Thyroid gland (tissue), 4 donors: ENCODE data around the gene SMYD2. TPM values are rescaled to one million over a fixed set of nuclear protein-coding genes. Genes with fewer than 3 reads are reported as not detected.

Source experiments
- DNase-seq, 2 donors: peaks; one replicate each; pipeline ENCODE4 v3.0.0-alpha.2; 2019
- H3K27ac ChIP-seq, 3 donors: fragments of 200-600 bp; sonication (generic); 1 replicate in 2 of 3; 2 replicates in 1 of 3; pipeline ENCODE4 v1.5.1; 2016 to 2019; ENCODE audit warnings: mild to moderate bottlenecking in 1 of 3, moderate library complexity in 1 of 3
- H3K27me3 ChIP-seq: fragments of 200-600 bp; sonication (generic); one replicate; pipeline ENCODE4 v1.5.1; 2019
- H3K36me3 ChIP-seq, 2 donors: fragments of 200-600 bp; sonication (generic); one replicate each; pipeline ENCODE4 v1.5.1; 2016 to 2019
- H3K4me1 ChIP-seq, 2 donors: fragments of 200-600 bp; sonication (generic); one replicate each; pipeline ENCODE4 v1.5.1; 2017 to 2019
- H3K4me3 ChIP-seq, 3 donors: fragments of 200-600 bp; sonication (generic); replicated peaks in 1 of 3; 1 replicate in 2 of 3; 2 replicates in 1 of 3; pipeline ENCODE4 v1.5.1; 2016; ENCODE audit warnings: mild to moderate bottlenecking in 1 of 3
- H3K9me3 ChIP-seq: fragments of 200-600 bp; sonication (generic); one replicate; pipeline ENCODE4 v1.5.1; 2017
- POLR2A ChIP-seq, 2 donors: fragments of 450-650 bp; IDR thresholded peaks; one replicate each; pipeline ENCODE4 v1.6.1; 2017; ENCODE audit warnings: antibody characterized with exemption in 2 of 2, mild to moderate bottlenecking in 2 of 2, moderate library complexity in 1 of 2
- WGBS, 2 donors: methylation state at CpG; one replicate each; pipeline ENCODE4 v1.1.5; 2017; 5-methylcytosine and 5-hydroxymethylcytosine counted together
- intact Hi-C: fragments of 100-400 bp; cut with DNase I; formaldehyde crosslinking; loops from one replicate; pipeline ENCODE4 v1.15.1; 2023
- total RNA-seq, 4 donors: library from RNA; depleted of rRNA; stranded (reverse); fragments of >200 nt; gene quantifications; one replicate each; pipeline ENCODE4 v1.2.3, GENCODE V29; 2016
- TF ChIP-seq, protein P1 (sequence below), 6 experiments: fragments of 200-600 bp in 3 of 6; fragments of 450-650 bp in 3 of 6; sonication (generic) in 3 of 6; IDR thresholded peaks; one replicate each; pipeline ENCODE4 v1.5.1; 2016 to 2019; ENCODE audit warnings: antibody characterized with exemption in 6 of 6, mild to moderate bottlenecking in 2 of 6, inconsistent platforms in 1 of 6, moderate library complexity in 1 of 6

SMYD2 gene, protein sequence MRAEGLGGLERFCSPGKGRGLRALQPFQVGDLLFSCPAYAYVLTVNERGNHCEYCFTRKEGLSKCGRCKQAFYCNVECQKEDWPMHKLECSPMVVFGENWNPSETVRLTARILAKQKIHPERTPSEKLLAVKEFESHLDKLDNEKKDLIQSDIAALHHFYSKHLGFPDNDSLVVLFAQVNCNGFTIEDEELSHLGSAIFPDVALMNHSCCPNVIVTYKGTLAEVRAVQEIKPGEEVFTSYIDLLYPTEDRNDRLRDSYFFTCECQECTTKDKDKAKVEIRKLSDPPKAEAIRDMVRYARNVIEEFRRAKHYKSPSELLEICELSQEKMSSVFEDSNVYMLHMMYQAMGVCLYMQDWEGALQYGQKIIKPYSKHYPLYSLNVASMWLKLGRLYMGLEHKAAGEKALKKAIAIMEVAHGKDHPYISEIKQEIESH
- 10 to 100 TPM; 37.6 to 56.1 (median 44.5) TPM for total RNA-seq

- H3K27me3 ChIP-seq, result no peaks in the 10 kb centered on the region
- peak; percentile 61 to 68 for TF ChIP-seq POLR2A (IDR thresholded peaks at IDR 0.05)
- TF ChIP-seq, protein P1, sequence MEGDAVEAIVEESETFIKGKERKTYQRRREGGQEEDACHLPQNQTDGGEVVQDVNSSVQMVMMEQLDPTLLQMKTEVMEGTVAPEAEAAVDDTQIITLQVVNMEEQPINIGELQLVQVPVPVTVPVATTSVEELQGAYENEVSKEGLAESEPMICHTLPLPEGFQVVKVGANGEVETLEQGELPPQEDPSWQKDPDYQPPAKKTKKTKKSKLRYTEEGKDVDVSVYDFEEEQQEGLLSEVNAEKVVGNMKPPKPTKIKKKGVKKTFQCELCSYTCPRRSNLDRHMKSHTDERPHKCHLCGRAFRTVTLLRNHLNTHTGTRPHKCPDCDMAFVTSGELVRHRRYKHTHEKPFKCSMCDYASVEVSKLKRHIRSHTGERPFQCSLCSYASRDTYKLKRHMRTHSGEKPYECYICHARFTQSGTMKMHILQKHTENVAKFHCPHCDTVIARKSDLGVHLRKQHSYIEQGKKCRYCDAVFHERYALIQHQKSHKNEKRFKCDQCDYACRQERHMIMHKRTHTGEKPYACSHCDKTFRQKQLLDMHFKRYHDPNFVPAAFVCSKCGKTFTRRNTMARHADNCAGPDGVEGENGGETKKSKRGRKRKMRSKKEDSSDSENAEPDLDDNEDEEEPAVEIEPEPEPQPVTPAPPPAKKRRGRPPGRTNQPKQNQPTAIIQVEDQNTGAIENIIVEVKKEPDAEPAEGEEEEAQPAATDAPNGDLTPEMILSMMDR (IDR thresholded peaks at IDR 0.05), result no peak
- intact Hi-C loops, result no loop called here
- peak within 1 kb of the TSS; percentile 86 to 87 (median 87) for H3K4me3 ChIP-seq
- H3K27ac ChIP-seq, result peak within 1 kb of the TSS; percentile 86 to 96 (median 93)
- peak; percentile 81 to 83 for DNase-seq
- H3K4me1 ChIP-seq, result peaks cover 0 to 13% of the 10 kb centered on the region in 2 donors
- H3K36me3 ChIP-seq, result no peaks in the 10 kb centered on the region
- no CpG with 5 or more reads among the region's 94 CpGs for WGBS, 2 donors
- H3K9me3 ChIP-seq, result no peaks in the 10 kb centered on the region
These were observed at the start of gene SMYD2 for GRCh38 chr1:214281021-214281719. TSS of gene SMYD2 (plus strand) at chr1:214281159. CDS start at chr1:214281255, 96 bp downstream.

GRCh38 chr1:214233856-214234634 lies 46.9 kb upstream of the SMYD2 start:
- no peak for TF ChIP-seq POLR2A (IDR thresholded peaks at IDR 0.05)
- TF ChIP-seq, protein P1 (IDR thresholded peaks at IDR 0.05), result no peak
- no peak overlapping the region for H3K4me3 ChIP-seq
- 71 to 77% methylated on average over 9 of the region's 9 CpGs for WGBS, 2 donors
- no peaks in the 10 kb centered on the region for H3K9me3 ChIP-seq
- H3K27me3 ChIP-seq, result no peaks in the 10 kb centered on the region
- no peak overlapping the region for H3K27ac ChIP-seq
- H3K36me3 ChIP-seq, result no peaks in the 10 kb centered on the region
- intact Hi-C loops, result no loop called here
- no peaks in the 10 kb centered on the region for H3K4me1 ChIP-seq
- DNase-seq, result no peak

GRCh38 chr1:214234635-214235025 lies 46.3 kb upstream of the SMYD2 start:
- intact Hi-C loops, result no loop called here
- no peak overlapping the region for H3K4me3 ChIP-seq
- H3K9me3 ChIP-seq, result no peaks in the 10 kb centered on the region
- no peaks in the 10 kb centered on the region for H3K4me1 ChIP-seq
- no peaks in the 10 kb centered on the region for H3K27me3 ChIP-seq
- H3K36me3 ChIP-seq, result no peaks in the 10 kb centered on the region
- no peak for DNase-seq
- 64 to 67% methylated on average over 3 of the region's 3 CpGs for whole genome bisulfite sequencing, 2 donors
- H3K27ac ChIP-seq, result no peak overlapping the region
- TF ChIP-seq, protein P1 (IDR thresholded peaks at IDR 0.05), result no peak
- TF ChIP-seq POLR2A (IDR thresholded peaks at IDR 0.05), result no peak

DNA sequence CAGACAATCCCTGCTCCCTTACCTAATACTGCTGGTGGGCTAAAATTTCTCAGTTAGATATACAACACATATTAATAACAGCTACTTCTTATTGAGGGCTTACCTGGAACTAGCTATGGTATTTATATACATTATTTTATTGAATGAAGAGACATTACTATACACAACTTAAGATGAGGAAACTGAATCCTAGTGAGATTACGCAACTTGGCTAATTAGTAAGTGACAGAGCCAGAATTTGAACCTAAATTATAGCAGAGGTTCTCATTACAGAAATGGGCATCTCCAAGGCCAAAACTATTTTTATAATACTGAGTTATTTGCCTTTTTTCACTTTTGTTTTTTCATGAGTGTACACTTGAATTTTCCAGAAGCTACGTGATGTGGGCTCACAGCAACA lies 44.5 kb upstream of the SMYD2 start:
- Histone ChIP-seq H3K36me3 (no peaks in the 10 kb centered on the region), H3K9me3 (no peaks in the 10 kb centered on the region), H3K4me1 (no peaks in the 10 kb centered on the region), H3K4me3 (no peak overlapping the region), H3K27ac (no peak overlapping the region), H3K27me3 (no peaks in the 10 kb centered on the region)
- WGBS, 2 donors, result 46 to 69% methylated on average over 2 of the region's 2 CpGs
- TF ChIP-seq, protein P1 (IDR thresholded peaks at IDR 0.05), result no peak
- TF ChIP-seq POLR2A (IDR thresholded peaks at IDR 0.05), result no peak
- DNase-seq, result no peak
- intact Hi-C loops, result no loop called here
